Measurements from ENCODE around the gene MCU.
"Not testable (repeated sequence)": the region's sequence is repeated elsewhere in the genome, so short reads cannot be mapped to it uniquely, and the experiment has no call there.

Gene MCU, protein sequence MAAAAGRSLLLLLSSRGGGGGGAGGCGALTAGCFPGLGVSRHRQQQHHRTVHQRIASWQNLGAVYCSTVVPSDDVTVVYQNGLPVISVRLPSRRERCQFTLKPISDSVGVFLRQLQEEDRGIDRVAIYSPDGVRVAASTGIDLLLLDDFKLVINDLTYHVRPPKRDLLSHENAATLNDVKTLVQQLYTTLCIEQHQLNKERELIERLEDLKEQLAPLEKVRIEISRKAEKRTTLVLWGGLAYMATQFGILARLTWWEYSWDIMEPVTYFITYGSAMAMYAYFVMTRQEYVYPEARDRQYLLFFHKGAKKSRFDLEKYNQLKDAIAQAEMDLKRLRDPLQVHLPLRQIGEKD

DNA sequence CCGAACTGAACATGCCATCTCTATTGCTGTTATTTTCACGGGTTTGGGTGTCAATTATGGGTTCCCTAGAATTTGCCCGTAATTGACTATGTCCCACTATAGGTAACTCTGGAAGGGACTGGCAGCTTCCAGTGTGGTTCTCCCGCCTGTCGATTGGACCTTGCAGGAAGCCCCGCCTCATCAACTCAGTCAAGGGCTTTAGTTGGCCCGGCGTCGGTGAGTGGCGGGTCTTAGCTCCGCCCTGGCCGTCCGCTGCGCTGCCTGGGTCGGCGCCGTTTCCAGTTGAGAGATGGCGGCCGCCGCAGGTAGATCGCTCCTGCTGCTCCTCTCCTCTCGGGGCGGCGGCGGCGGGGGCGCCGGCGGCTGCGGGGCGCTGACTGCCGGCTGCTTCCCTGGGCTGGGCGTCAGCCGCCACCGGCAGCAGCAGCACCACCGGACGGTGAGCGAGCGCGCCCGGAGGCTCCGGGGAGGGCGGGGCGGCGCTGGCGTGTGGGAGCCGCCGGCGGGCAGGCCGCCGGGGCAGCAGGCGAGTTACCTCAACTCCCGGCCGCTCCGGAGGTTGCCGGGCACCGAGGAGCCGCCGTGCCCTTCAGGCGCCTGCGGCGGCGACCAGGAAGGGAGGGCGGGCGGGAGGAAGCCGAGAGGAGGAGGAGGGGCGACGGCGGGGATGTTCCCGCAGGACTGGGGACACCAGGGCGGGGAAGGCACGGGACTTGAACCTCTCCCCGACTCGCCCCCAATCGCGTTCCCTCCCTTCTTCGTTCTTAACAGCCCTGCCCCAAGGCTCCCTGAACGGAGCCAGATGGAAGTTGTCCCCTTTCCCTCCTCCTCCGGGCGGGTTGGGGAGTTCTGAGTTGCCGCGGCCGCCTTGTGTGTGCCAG lies at the start of gene MCU:
TSS of gene MCU (plus strand) at position 281 of the 881 bp plus-strand sequence. CDS start at position 290, 9 bp downstream.
- DNase-seq: peak; percentile 56

DNA sequence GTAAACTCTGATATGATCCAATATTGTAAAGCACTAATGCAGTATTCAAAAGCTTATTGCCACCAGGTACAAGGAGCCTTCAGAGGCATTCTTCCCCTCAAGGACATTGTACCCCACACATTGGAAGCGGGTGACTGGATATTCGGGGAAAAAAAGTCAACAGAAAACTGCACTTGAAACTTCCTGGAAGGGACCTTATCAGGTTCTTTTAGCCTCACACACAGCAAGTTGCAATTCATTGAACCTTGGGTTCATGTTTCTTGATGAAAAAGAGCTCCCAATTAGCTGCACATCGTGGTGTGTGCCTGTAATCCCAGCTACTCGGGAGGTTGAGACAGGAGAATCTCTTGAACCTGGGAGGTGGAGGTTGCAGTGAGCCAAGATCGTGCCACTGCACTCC lies 49.6 kb upstream of the MCU start:
- no peak for DNase-seq

DNA sequence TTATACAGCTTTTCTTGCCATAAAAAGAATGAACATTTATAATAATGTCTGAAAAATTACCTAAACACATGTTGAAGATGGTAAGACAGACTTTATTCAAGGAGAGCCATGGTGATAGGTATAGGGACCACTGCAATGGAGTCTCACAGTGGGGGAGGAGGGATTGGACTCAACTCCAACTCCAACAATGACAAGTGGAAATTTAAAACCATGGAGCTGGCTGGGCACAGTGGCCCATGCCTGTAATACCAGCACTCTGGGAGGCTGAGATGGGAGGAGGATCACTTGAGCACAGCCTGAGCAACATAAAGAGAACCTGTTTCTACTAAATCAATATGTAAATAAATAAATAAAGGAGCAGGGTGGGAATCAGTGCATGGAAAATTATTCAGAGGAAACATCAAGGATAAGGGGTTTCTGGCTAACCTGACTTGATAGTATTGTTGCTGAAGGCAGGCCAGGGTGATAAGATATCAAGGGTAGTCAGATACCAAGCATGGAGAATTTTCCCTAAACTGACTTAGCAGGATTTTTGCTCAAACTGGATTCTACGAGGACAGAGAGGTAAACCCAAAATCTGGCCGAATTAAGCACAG lies 46.6 kb upstream of the MCU start:
- no peak for DNase-seq

DNA sequence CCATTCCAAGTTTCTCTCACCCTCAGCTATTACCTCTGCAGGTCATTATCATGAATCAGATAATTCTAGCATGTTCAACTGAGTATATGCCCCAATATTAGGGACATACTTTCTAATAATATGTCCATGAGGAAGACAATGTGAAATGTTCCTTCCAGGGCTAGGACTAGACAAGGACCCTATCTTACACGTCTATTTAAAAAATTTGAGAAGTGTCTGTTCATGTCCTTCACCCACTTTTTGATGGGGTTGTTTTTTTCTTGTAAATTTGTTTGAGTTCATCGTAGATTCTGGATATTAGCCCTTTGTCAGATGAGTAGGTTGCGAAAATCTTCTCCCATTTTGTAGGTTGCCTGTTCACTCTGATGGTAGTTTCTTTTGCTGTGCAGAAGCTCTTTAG lies 45.0 kb upstream of the MCU start:
- DNase-seq: not testable (repeated sequence)

DNA sequence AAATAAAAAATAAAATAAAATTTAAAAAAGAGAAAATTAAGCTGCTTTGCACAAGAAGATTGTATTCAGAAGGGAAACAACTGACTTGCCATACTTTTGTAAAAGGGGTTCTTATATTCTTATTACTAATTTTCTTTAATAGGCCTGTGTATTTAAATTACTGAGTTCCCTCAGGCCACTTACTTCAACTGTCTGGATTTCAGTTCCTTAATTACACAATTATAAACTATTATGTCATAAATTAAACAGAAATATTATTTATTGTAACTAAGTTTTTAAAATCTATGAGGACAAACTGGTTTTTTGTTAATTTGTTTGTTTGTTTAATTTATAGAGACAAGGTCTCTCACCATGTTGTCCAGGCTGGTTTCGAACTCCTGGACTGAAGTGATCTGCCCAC lies 43.6 kb upstream of the MCU start:
- no peak for DNase-seq

DNA sequence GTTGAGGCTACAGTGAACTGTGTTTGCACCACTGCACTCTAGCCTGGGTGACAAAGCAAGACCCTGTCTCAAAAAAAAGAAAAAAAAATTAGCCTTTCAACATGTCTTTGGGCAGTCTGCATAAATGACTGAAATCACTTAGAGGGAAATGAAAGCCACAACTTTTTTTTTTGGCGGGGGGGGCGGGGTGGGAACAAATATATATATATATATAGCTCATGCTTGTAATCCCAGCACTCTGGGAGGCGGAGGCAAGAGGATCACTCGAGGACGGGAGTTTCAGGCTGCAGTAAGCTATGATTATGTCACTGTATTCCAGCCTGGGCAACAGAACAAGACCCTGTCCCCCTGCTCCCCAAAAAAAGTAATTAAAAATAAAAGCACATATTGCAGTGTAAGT lies 42.7 kb upstream of the MCU start:
- no peak for DNase-seq

DNA sequence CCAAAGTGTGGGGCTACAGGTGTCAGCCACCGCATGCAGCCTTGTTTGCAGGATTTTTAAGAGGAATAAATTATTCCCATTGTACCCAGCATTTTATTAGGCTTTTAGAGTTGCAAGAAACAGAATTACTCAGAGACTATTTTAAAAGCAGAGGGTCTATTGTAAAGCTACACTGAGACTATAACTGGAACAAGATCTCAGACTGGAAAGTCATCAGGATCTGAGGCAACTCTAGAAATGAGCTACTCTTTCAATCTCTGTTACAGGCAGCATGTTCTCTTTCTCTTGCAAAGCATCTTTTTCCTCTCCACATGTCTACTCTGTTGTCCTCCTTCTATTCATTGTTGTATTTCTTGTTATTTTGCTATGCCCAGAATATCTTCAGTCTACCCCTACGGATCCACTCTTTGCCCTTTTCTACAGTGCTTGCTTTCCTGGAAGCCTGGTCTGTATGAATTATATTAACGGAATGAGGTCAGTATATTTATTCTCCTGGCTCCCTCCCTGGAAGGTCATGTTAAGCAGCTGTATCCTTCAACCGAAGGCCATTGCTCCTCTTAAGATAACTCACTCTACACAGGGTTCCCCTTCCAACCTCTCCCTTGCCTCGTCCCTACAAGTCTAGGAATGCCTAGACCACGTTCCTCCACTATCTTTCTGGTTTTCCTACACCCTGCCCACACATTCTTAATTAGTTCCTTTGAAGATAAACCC lies 38.4 kb upstream of the MCU start:
- DNase-seq: no peak

DNA sequence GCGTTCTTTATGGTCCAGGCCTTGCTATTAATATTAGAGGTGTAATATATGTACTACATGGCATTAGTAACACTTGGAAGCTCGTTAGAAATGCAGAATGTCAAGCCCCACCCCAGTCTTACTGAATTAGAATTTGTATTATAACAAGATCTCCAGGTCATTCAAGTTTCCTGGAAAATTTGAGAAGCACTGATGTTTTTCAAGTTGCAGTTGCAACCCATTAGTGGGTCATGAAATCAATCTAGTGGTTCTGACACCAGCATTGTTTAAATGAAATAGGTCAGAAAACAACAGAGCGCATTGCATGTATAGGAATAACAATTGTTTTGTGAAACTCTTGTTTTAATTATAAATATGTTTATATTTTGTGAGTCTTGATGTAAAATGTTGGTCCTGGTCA lies 37.2 kb upstream of the MCU start:
- DNase-seq: no peak

DNA sequence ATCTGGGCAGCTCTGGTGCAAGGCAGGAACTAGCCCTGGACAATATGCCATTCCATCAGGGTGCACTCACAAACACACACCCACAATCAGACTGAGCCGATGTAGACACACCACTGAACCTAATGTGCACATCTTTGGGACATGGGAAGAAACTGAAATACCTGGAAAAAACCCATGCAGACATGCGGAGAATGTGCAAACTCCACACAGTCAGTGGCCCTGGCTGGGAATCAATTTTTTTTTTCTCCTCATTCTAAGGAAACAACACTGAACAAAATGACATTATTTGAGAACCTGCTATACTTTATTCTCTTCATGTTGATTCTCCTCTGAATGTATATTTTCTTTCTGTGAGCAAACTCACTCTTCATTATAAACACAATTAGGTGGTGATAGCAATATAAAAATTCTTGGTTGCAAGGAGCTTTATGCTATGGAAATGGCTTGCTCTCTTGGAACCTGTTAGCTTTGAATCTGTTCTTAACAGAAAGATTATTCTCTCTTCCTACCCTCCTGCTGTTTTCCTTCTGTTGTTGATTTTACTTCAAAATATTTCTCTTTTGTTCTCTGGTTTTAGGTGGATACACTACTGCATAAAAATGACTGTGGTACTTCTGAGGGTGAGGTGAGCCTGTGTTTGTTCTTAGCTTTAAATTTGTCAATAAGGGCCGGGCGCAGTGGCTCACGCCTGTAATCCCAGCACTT lies 33.1 kb upstream of the MCU start:
- no peak for DNase-seq

DNA sequence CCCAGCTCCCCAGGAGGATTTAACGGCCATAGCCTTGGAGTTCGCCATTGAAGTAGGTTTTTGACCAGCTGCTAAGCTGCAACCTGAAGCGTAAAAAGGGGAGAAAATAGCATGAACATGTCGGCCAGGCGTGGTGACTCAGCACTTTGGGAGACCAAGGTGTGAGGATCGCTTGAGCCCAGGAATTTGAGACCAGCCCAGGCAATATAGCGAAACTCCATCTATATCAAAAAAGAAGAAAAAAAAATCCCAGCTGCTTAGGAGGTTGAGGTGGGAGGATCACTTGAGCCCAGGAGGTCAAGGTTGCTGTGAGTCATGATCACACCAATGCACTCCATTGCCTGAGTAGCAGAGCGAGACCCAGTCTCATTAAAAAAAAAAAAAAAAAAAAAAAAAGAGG lies 32.2 kb upstream of the MCU start:
- no peak for DNase-seq

DNA sequence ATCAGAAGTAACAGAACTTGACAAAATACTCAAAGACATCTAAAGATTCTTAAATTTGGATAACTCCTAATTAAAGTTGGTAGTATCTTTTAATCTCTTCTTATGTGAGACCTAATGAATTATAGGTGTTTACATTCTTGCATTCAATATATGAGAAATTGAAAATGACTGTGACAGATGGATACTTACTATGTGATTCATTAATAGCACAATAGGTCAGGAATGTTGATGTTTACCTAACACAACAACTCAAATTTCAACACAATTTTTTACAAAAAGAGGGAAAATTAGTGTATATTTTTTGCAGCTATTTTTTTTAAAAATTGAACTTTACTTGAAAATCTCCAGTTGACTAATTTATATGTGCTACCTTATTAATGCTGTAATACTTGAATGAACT lies 31.7 kb upstream of the MCU start:
- DNase-seq: no peak

DNA sequence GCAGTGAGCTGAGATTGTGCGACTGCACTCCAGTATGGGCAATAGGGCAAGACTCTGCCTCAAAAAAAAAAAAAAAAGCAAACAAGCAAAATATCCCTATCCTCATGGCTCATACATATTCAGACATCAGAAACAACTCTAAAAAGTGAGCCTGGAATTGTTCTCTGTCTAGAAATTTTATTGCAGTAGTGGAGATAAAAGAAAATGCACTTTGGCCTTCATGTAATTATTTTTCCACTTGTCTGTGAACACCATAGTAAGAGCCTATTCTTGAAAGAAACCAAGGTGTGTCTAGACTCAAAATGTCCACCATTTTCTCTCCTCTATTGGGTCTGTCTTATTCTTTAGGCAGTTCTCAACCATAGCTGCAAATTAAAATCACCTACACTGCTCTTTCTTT lies 30.5 kb upstream of the MCU start:
- DNase-seq: no peak

DNA sequence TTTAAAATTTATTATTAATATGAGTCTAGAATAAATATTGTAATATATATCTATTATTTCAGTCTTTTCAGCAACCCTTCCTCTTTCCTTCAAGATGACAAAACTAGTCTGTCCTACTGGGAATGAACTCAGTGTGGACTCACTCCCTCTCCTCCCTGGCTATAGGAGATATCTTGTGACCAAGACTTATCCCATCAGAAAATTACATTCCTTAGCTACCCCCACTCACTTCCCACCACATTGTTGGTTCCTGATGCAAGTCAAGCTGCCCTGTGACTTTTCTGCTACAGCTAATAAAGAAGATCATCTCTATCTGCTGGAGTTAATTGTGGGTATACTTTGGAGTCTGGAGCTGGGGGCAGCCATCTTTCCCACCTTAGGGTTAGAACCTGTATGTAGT lies 28.0 kb upstream of the MCU start:
- no peak for DNase-seq

DNA sequence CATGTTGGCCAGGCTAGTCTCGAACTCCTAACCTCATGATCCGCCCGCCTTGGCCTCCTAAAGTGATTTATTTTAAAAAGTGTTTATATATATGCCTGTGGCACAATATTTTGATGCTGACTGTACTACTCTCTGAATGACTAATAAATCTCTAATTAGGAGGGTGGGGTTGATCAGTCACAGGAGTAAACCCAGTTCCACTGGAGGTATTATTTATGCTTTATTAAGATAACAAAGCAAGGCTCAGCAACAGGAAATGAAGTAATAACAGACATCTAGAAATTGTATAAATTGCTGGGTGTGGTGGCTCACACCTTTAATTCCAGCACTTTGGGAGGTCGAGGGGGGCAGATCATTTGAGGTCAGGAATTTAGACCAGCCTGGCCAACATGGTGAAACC lies 26.0 kb upstream of the MCU start:
- no peak for DNase-seq

DNA sequence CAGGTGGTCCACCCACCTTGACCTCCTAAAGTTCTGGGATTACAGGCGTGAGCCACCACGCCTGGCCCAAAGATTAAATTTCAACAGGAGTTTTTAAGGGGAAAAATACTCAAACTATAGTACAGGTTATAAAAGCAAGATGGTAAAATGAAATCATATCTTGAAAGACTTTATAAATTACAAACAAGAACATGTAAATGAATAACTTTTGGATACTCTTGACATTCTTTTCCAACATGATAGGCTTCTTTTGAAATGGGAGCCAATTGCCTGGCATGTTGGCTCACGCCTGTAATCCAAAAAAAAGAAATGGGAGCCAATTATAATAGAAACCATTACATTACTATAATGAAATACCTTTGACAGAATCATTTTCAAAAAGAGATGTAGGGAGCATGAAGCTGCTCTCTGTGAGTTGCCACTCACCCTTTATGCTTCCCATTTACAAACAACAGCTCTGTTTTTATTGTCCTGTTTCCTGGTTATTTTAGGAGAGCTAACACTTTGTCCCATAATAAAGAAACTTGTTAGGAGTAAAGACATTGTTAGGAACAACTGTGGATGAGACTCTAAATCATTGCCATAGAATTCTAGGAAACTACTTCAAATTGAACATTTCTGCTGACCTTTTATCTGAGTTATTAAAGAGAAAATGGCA lies 24.6 kb upstream of the MCU start:
- no peak for DNase-seq

DNA sequence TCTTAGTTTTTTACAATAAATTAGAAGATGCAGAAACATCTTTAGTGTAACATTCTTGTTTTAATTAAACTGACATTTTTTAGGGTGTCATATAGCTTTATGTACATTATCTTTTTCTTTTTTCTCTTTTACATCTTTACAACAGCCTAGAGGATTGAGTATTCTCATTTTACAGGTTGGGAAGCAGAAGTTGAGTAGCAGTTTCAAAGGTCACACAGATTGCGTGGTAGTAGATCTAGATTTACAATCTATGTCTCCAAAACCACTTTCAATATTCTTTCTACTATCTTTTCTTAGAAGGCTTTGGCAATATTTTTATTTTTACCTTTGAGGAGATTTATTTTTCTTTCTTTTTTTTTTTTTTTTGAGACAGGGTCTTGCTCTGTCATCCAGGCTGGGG lies 18.7 kb upstream of the MCU start:
- DNase-seq: no peak

DNA sequence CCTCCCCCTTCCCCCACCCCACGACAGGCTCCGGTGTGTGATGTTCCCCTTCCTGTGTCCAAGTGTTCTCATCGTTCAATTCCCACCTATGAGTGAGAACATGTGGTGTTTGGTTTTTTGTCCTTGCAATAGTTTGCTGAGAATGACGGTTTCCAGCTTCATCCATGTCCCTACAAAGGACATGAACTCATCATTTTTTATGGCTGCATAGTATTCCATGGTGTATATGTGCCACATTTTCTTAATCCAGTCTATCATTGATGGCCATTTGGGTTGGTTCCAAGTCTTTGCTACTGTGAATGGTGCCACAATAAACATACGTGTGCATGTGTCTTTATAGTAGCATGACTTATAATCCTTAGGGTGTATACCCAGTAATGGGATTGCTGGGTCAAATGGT lies 17.8 kb upstream of the MCU start:
- DNase-seq: not testable (repeated sequence)

DNA sequence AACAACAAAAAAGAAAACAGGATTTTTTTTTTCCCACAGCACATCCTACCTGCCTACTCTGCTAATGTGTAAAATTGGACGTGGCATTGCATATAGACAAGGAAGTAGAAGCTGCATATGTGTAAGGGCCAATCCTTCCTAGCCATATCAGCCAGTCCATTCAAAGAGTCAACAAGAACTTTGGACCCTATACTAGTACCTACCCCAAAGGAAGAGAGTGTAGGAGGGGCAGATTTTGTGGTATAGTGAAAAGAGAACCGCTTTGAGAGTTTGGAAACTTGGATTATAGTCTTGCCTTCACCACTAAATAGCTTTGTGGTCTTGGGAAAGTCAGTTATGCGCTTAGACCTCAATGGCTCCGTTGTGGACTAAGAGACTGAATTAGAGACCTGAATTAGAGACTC lies 12.1 kb upstream of the MCU start:
- no peak for DNase-seq

DNA sequence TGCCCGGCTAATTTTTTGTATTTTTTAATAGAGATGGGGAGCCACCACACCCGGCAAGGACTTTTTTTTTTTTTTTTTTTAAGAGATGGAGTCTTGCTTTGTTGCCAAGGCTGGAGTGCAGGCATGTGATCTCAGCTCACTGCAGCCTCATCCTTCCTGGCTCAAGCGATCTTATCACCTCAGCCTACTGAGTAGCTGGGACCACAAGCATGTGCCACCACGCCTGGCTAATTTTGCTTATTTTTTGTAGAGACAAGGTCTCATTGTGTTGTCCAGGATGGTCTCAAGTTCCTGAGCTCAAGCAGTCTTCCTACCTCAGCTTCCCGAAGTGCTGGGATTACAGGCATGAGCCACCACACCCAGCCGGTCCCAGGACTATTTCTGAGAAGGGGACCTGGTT lies 9.3 kb upstream of the MCU start:
- DNase-seq: no peak

DNA sequence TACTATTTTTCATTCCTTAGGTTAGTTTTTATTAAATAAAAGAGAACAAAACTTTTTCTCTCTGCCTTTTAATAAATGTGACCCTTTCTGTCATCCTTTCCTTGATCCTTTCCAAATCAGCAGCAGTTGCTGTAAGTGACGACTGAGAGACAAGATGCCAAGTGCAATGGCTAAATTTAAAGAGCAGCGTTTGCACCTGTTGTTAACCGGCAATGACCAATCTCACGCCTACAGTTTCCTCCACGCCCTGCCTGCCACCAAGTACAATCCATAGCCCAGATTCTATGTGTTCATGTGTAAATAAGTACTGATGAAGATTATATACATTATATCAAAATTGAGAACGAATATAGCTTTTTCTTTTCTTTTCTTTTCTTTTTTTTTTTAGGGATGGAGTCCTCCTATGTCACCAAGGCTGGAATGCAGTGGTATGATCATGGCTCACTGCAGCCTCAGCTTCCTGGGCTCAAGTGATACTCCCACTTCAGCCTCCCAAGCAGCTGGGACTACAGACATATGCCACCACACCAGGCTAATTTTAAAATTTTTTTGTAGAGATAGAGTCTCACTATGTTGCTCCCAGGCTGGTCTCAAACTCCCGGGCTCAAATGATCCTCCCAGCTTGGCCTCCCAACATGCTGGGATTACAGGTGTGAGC lies 6.5 kb upstream of the MCU start:
- DNase-seq: no peak

DNA sequence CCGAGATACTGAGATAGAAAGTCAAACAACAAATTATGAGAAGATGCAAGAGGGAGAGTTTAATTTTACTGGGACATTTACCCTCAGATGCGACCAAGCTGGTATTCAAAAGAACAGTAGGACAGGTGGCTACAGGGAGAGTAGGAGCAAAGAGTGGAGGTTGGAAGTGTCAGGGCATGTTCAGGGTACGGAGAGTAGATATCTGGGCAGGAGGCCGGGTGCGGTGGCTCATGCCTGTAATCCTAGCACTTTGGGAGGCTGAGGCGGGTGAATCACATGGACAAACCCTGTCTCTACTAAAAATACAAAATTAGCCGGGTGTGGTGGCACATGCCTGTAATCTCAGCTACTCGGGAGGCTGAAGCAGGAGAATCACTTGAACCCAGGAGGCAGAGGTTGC lies 5.5 kb upstream of the MCU start:
- DNase-seq: not testable (repeated sequence)

DNA sequence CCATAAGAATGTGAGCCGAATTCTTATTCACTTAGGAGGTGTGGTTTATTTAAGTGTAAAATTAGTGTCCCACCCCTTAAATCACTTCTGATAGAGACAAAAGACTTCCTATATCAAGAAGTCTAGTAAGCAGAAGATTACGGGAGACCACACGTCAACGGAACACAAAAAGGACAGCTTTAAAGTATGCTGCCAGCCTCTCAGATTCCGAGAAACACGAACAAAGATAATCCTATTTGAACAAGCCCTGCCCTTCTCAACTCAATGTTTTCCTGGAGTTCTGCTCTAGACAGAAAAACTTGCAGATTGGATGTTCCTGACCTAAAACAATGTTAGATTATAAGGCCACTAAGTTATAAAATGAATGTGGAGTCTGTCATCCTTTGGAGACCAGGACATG lies 4.9 kb upstream of the MCU start:
- no peak for DNase-seq

All from DMS79 (cell line).